Measurements from ENCODE around the gene CPT1C. TPM values are rescaled to one million over a fixed set of nuclear protein-coding genes. Genes with fewer than 3 reads are reported as not detected.

CPT1C gene
- polyA plus RNA-seq, 1 donor (not counting 4 experiments of a cell fraction or from before 2014, with no cell fraction given), result 0.41 TPM

DNA sequence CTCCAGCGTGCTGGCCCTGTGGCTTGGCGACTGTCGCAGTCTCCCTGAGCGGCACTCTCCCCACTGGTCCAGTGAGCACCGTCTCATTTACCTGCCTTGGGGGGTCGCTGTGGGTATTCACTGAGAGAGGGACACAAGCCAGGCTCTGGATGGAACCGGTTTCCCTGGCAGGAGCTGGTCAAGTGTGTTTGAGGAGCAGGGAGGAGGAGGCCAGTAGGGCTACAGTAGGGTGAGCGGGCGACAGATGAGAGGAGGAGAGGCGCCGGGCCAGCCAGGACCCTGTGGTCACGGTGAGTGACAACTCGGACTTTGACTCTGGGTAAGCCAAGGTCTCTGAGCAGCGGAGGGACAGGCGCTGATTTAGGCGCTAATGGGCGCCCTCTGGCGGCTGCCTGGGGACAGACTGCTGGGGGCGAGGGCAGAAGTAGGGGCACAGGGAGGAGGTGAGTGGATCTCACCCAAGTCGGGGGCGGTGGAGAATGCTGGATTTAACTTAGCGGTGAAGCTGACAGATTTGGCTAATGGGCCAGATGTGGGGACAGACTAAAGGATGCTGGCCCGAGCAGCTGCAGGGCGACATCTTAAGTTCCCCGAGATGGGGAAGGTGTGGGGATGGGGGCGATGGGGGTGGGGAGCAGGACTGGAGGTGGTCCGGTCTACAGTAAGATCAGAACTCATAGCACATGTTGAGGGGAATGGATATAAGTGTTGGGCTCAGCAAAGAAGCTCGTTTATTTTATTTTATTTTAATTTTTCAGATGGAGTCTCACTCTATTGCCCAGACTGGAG lies 18.6 kb upstream of the CPT1C start:
- H3K36me3 ChIP-seq (ENCODE audit: control insufficient read depth in 2 of 2, extremely low read depth in 1 of 2, insufficient read depth in 2 of 2, low read length in 2 of 2), result peaks cover 0 to 5% of the 10 kb centered on the region in 2 experiments

GRCh38 chr19:49676136-49676783 lies 14.7 kb upstream of the CPT1C start:
- Histone ChIP-seq H3K79me2 (ENCODE audit: control insufficient read depth, insufficient read depth, low read length) (peaks cover 40% of the 10 kb centered on the region), H3K36me3 (ENCODE audit: control insufficient read depth in 2 of 2, extremely low read depth in 1 of 2, insufficient read depth in 2 of 2, low read length in 2 of 2) (peaks cover 8 to 10% of the 10 kb centered on the region in 2 experiments), H3K4me2 (ENCODE audit: control insufficient read depth, extremely low read depth, insufficient read depth, low read depth, low read length) (peak overlapping the region; percentile 92), H2AFZ (ENCODE audit: control insufficient read depth, low read length) (peak overlapping the region; percentile 99), H3K4me1 (ENCODE audit: control insufficient read depth, extremely low read depth, insufficient read depth, low read length) (peaks cover 24% of the 10 kb centered on the region), H4K20me1 (ENCODE audit: control insufficient read depth, extremely low read depth, insufficient read depth, low read length) (peaks cover 22% of the 10 kb centered on the region), H3K9me3 (ENCODE audit: control insufficient read depth, low read depth, low read length) (no peaks in the 10 kb centered on the region), H3K27ac (ENCODE audit: control insufficient read depth, insufficient read depth, low read length) (peak overlapping the region; percentile 99), H3K27me3 (ENCODE audit: control insufficient read depth, extremely low read depth, insufficient read depth, low read length) (no peaks in the 10 kb centered on the region), H3K9ac (ENCODE audit: control insufficient read depth, extremely low read depth, insufficient read depth, low read length) (peak overlapping the region; percentile 93), H3K4me3 (ENCODE audit: control insufficient read depth in 2 of 3, extremely low read depth in 1 of 3, insufficient read depth in 2 of 3, low read depth in 1 of 3, low read length in 3 of 3) (peak overlapping the region; percentile 36 to 80 (median 62)), H3K9me1 (ENCODE audit: control insufficient read depth, extremely low read depth, insufficient read depth, low read length) (no peaks in the 10 kb centered on the region)
- dilution Hi-C loops (cut with MboI; ENCODE audit: extremely low pct_ligation_motif_present, low sequenced_read_pairs), result no loop called here
- TF ChIP-seq, protein P1, sequence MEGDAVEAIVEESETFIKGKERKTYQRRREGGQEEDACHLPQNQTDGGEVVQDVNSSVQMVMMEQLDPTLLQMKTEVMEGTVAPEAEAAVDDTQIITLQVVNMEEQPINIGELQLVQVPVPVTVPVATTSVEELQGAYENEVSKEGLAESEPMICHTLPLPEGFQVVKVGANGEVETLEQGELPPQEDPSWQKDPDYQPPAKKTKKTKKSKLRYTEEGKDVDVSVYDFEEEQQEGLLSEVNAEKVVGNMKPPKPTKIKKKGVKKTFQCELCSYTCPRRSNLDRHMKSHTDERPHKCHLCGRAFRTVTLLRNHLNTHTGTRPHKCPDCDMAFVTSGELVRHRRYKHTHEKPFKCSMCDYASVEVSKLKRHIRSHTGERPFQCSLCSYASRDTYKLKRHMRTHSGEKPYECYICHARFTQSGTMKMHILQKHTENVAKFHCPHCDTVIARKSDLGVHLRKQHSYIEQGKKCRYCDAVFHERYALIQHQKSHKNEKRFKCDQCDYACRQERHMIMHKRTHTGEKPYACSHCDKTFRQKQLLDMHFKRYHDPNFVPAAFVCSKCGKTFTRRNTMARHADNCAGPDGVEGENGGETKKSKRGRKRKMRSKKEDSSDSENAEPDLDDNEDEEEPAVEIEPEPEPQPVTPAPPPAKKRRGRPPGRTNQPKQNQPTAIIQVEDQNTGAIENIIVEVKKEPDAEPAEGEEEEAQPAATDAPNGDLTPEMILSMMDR (optimal IDR thresholded peaks at IDR 0.05 in 1 of 3, IDR thresholded peaks at IDR 0.05 in 1 of 3, conservative IDR thresholded peaks at IDR 0.05 in 1 of 3; ENCODE audit: extremely low read depth in 1 of 3, insufficient read depth in 2 of 3, low read length in 3 of 3), result no peak
- TF ChIP-seq EZH2 (IDR thresholded peaks at IDR 0.05; ENCODE audit: low read length), result no peak
- FAIRE-seq, result peak; percentile 70
- peak; percentile 88 for DNase-seq (ENCODE audit: low read depth, low spot score)

More for the DNA sequence above, 18.6 kb upstream of the CPT1C start:
- Histone ChIP-seq H3K4me3 (ENCODE audit: control insufficient read depth in 2 of 3, extremely low read depth in 1 of 3, insufficient read depth in 2 of 3, low read depth in 1 of 3, low read length in 3 of 3) (peak overlapping the region in 1 of 3 experiments; percentile 34), H3K4me1 (ENCODE audit: control insufficient read depth, extremely low read depth, insufficient read depth, low read length) (no peaks in the 10 kb centered on the region), H3K27me3 (ENCODE audit: control insufficient read depth, extremely low read depth, insufficient read depth, low read length) (no peaks in the 10 kb centered on the region), H3K9ac (ENCODE audit: control insufficient read depth, extremely low read depth, insufficient read depth, low read length) (no peak overlapping the region), H4K20me1 (ENCODE audit: control insufficient read depth, extremely low read depth, insufficient read depth, low read length) (no peaks in the 10 kb centered on the region), H3K9me3 (ENCODE audit: control insufficient read depth, low read depth, low read length) (no peaks in the 10 kb centered on the region), H3K27ac (ENCODE audit: control insufficient read depth, insufficient read depth, low read length) (no peak overlapping the region), H3K4me2 (ENCODE audit: control insufficient read depth, extremely low read depth, insufficient read depth, low read depth, low read length) (no peak overlapping the region), H3K79me2 (ENCODE audit: control insufficient read depth, insufficient read depth, low read length) (peaks cover 5% of the 10 kb centered on the region), H3K9me1 (ENCODE audit: control insufficient read depth, extremely low read depth, insufficient read depth, low read length) (no peaks in the 10 kb centered on the region), H2AFZ (ENCODE audit: control insufficient read depth, low read length) (peak overlapping the region; percentile 75)
- FAIRE-seq, result no peak
- TF ChIP-seq, protein P1 (optimal IDR thresholded peaks at IDR 0.05 in 1 of 3, IDR thresholded peaks at IDR 0.05 in 1 of 3, conservative IDR thresholded peaks at IDR 0.05 in 1 of 3; ENCODE audit: extremely low read depth in 1 of 3, insufficient read depth in 2 of 3, low read length in 3 of 3), result peak; percentile 88 to 99 (median 91)
- no peak for TF ChIP-seq EZH2 (IDR thresholded peaks at IDR 0.05; ENCODE audit: low read length)
- DNase-seq (ENCODE audit: low read depth, low spot score), result no peak
- dilution Hi-C loops (cut with MboI; ENCODE audit: extremely low pct_ligation_motif_present, low sequenced_read_pairs), result no loop called here

Data from keratinocyte (primary cell).